Measurements from ENCODE around the gene MPPED2.

GRCh38 chr11:30511408-30511807, 74.7 kb downstream of the MPPED2 start:
- TF ChIP-seq REST (IDR thresholded peaks at IDR 0.05; ENCODE audit: low read depth) (no peak), EGR1 (IDR thresholded peaks at IDR 0.05) (no peak), CEBPB (IDR thresholded peaks at IDR 0.05) (no peak), RAD21 (IDR thresholded peaks at IDR 0.05; ENCODE audit: low read depth) (no peak), TAF1 (IDR thresholded peaks at IDR 0.05; ENCODE audit: low read depth) (no peak), TEAD4 (IDR thresholded peaks at IDR 0.05) (no peak), ZBTB7A (IDR thresholded peaks at IDR 0.05; ENCODE audit: low read depth) (no peak)

Data from Ishikawa (cell line).